ENCODE results near the gene MTHFD2L. TPM values are rescaled to one million over a fixed set of nuclear protein-coding genes. Genes with fewer than 3 reads are reported as not detected.

Gene MTHFD2L
- total RNA-seq, 4 donors from 2014 or later = 11.4 to 23.7 (median 17.8) TPM

- Histone ChIP-seq H3K4me3 (no peak overlapping the region), H3K9me3 (no peaks in the 10 kb centered on the region), H3K4me1 (no peaks in the 10 kb centered on the region), H3K27me3 (no peaks in the 10 kb centered on the region), H3K27ac (no peak overlapping the region), H3K36me3 (no peaks in the 10 kb centered on the region)
- DNase-seq (ENCODE audit: low spot score in 2 of 2) = no peak
- no peak for TF ChIP-seq EP300 (IDR thresholded peaks at IDR 0.05)
- TF ChIP-seq CTCF (IDR thresholded peaks at IDR 0.05) = no peak
- no peak for TF ChIP-seq POLR2A (IDR thresholded peaks at IDR 0.05)
- WGBS, 2 donors = 81 to 83% methylated on average over 2 of the region's 2 CpGs
These were observed 157.0 kb downstream of the MTHFD2L start for GRCh38 chr4:74314944-74315343.

DNA sequence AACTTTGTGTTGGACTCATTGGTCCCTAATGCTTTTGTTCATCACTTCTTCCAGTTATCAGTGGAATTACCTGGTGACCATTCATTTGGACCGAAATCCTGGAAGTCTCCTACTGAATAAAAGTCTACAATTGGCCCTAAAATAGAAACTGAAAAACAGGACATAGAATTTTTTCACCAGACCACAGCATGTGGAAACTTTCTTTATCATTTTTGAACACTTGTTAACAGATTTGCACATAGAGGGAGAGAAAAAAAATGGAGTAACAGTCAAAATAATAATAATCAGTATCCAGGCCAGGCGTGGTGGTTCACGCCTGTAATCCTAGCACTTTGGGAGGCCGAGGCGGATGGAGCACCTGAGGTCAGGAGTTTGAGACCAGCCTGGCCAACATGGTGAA, 157.5 kb downstream of the MTHFD2L start:
- no peaks in the 10 kb centered on the region for H3K9me3 ChIP-seq
- H3K27ac ChIP-seq = no peak overlapping the region
- H3K36me3 ChIP-seq = no peaks in the 10 kb centered on the region
- no peaks in the 10 kb centered on the region for H3K4me1 ChIP-seq
- H3K4me3 ChIP-seq = no peak overlapping the region
- TF ChIP-seq CTCF (IDR thresholded peaks at IDR 0.05) = no peak
- TF ChIP-seq POLR2A (IDR thresholded peaks at IDR 0.05) = no peak
- TF ChIP-seq EP300 (IDR thresholded peaks at IDR 0.05) = no peak
- 87 to 89% methylated on average over 5 of the region's 5 CpGs for WGBS, 2 donors
- DNase-seq (ENCODE audit: low spot score in 2 of 2) = no peak
- no peaks in the 10 kb centered on the region for H3K27me3 ChIP-seq

DNA sequence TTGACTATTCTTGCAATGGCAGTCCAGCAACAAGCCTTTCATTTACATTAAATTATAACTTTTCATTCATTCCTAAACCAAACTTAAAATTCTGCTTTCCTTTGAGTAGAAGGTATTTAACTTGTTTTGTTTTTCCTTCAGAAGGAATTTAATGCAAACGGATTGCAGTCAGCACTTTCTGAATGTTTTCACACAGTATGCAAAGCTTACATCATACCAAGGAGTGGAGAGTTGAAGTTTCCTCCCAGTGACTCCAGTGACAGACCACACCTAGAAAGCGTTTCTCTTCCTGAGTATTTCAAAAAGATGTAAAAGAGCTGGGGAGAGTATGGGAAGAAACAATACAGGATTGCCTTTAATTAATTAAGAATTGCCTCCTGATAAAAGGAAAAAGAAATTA, 158.5 kb downstream of the MTHFD2L start:
- Histone ChIP-seq H3K4me3 (no peak overlapping the region), H3K4me1 (no peaks in the 10 kb centered on the region), H3K27ac (no peak overlapping the region), H3K36me3 (no peaks in the 10 kb centered on the region), H3K9me3 (no peaks in the 10 kb centered on the region), H3K27me3 (no peaks in the 10 kb centered on the region)
- TF ChIP-seq POLR2A (IDR thresholded peaks at IDR 0.05) (no peak), EP300 (IDR thresholded peaks at IDR 0.05) (no peak), CTCF (IDR thresholded peaks at IDR 0.05) (no peak)
- no peak for DNase-seq (ENCODE audit: low spot score in 2 of 2)
- WGBS, 2 donors = 36 to 40% methylated on average over 2 of the region's 2 CpGs

- no peak for DNase-seq (ENCODE audit: low spot score in 2 of 2)
- Histone ChIP-seq H3K9me3 (no peaks in the 10 kb centered on the region), H3K4me3 (no peak overlapping the region), H3K27me3 (no peaks in the 10 kb centered on the region), H3K36me3 (no peaks in the 10 kb centered on the region), H3K4me1 (no peaks in the 10 kb centered on the region), H3K27ac (no peak overlapping the region)
- TF ChIP-seq POLR2A (IDR thresholded peaks at IDR 0.05) = no peak
- TF ChIP-seq EP300 (IDR thresholded peaks at IDR 0.05) = no peak
- TF ChIP-seq CTCF (IDR thresholded peaks at IDR 0.05) = no peak
- WGBS, 2 donors = 56 to 59% methylated on average over 3 of the region's 3 CpGs
These were observed 159.8 kb downstream of the MTHFD2L start for GRCh38 chr4:74317616-74318246.

DNA sequence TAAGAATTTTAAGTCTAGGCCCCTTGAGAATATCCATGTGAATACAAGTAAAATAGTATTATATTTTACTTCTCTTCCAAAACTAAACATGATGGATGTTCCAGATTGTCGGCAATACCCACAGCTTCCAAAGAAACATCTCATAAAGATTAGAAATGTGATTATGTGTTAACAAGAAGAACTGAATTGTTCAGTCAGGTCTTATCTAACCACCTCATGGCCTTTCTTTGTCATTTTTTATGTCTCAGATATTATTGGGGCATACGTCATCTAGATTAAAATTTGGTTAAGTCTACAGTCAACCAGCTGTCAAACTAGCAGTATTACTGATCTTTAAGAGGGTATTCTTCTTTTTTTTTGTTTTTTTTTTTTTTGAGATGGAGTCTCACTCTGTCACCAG, 160.4 kb downstream of the MTHFD2L start:
- H3K27me3 ChIP-seq = no peaks in the 10 kb centered on the region

More for the DNA sequence above, 160.4 kb downstream of the MTHFD2L start:
- Histone ChIP-seq H3K4me3 (no peak overlapping the region), H3K9me3 (no peaks in the 10 kb centered on the region), H3K4me1 (no peaks in the 10 kb centered on the region), H3K27ac (no peak overlapping the region), H3K36me3 (no peaks in the 10 kb centered on the region)
- DNase-seq (ENCODE audit: low spot score in 2 of 2) = no peak
- 62 to 66% methylated on average over 2 of the region's 2 CpGs for WGBS, 2 donors
- TF ChIP-seq POLR2A (IDR thresholded peaks at IDR 0.05) = no peak
- TF ChIP-seq CTCF (IDR thresholded peaks at IDR 0.05) = no peak
